K562 (cell line): ENCODE results near the gene TTBK1. TPM values are rescaled to one million over a fixed set of nuclear protein-coding genes. Genes with fewer than 3 reads are reported as not detected.

Experiments
- ARID2 ChIP-seq: fragments of 450-650 bp; IDR thresholded peaks from 2 replicates; pipeline ENCODE4 v1.6.1; 2017; ENCODE audit warnings: antibody characterized with exemption, mild to moderate bottlenecking
- HNRNPK ChIP-seq: fragments of 200-400 bp; formaldehyde crosslinking; IDR thresholded peaks from one replicate; pipeline ENCODE4 v1.6.1; 2018; ENCODE audit warnings: mild to moderate bottlenecking, low read depth, low read length; ENCODE audit not compliant: poor library complexity, severe bottlenecking
- RAD21 ChIP-seq, 2 experiments: fragments of 250-450 bp in 1 of 2; fragments of 450-650 bp in 1 of 2; sonication (Bioruptor Pico) in 1 of 2; formaldehyde crosslinking in 1 of 2; IDR thresholded peaks in 1 of 2; conservative IDR thresholded peaks in 1 of 2; 2 replicates each; pipeline versions ENCODE4 v1.4.0 to v1.8.0; 2020 to 2022; ENCODE audit warnings: mild to moderate bottlenecking in 2 of 2, moderate library complexity in 1 of 2
- REST ChIP-seq, 2 experiments: fragments of 450-650 bp; formaldehyde crosslinking in 1 of 2; IDR thresholded peaks; 2 replicates each; pipeline versions ENCODE4 v1.4.0 to v1.6.1; 2014 to 2020; ENCODE audit warnings: mild to moderate bottlenecking in 2 of 2, borderline replicate concordance in 1 of 2, low read depth in 1 of 2
- SMAD1 ChIP-seq: fragments of 150-350 bp; IDR thresholded peaks from 2 replicates; pipeline ENCODE4 v1.6.1; 2014; ENCODE audit warnings: low read length, low read depth; ENCODE audit not compliant: partially characterized antibody
- TCFL5 ChIP-seq: fragments of 250-450 bp; sonication (Bioruptor Pico); conservative IDR thresholded peaks from 2 replicates; pipeline ENCODE4 v1.6.1; 2021; ENCODE audit warnings: mild to moderate bottlenecking, moderate library complexity, matching md5 sums
- polyA plus RNA-seq, 8 experiments: library from polyadenylated mRNA; depleted of rRNA in 4 of 8; stranded (reverse) in 5 of 8; unstranded in 3 of 8; fragments of >200 nt; fragmentation: Nextera tagmentation in 2 of 8; fragmentation: Illumina TruSeq in 1 of 8; extraction: Ambion mirVana in 2 of 8; extraction: Trizol in 1 of 8; gene quantifications; 2 replicates each; pipeline versions ENCODE4 v1.2.1 to v1.2.3, GENCODE V29; 2011 to 2014; ENCODE audit warnings: inconsistent platforms in 1 of 8, missing spikeins in 1 of 8
- total RNA-seq, 7 experiments: library from RNA; depleted of rRNA in 6 of 7; stranded (reverse); fragments of >200 nt in 6 of 7; fragmentation: Illumina TruSeq in 2 of 7; extraction: Trizol in 2 of 7; gene quantifications; 2 replicates each; pipeline versions ENCODE4 v1.2.1 to v1.2.3, GENCODE V29; 2011 to 2021; ENCODE audit warnings: low replicate concordance in 1 of 7
- TF ChIP-seq, protein P1 (sequence below): fragments of 250-450 bp; sonication (Bioruptor Pico); IDR thresholded peaks from 2 replicates; pipeline ENCODE4 v1.5.0; 2021; ENCODE audit warnings: mild to moderate bottlenecking, moderate library complexity

The TTBK1 gene
- total and polyA plus RNA-seq, 9 of the 15 experiments (the other 6 are each of a cell fraction or from before 2014, with no cell fraction given): not detected

- peak; percentile 38 for TF ChIP-seq REST (IDR thresholded peaks at IDR 0.05; ENCODE audit: borderline replicate concordance)
- no peak for TF ChIP-seq REST (CRISPR knock-in tag; IDR thresholded peaks at IDR 0.05; ENCODE audit: low read depth)
- TF ChIP-seq, protein P1, sequence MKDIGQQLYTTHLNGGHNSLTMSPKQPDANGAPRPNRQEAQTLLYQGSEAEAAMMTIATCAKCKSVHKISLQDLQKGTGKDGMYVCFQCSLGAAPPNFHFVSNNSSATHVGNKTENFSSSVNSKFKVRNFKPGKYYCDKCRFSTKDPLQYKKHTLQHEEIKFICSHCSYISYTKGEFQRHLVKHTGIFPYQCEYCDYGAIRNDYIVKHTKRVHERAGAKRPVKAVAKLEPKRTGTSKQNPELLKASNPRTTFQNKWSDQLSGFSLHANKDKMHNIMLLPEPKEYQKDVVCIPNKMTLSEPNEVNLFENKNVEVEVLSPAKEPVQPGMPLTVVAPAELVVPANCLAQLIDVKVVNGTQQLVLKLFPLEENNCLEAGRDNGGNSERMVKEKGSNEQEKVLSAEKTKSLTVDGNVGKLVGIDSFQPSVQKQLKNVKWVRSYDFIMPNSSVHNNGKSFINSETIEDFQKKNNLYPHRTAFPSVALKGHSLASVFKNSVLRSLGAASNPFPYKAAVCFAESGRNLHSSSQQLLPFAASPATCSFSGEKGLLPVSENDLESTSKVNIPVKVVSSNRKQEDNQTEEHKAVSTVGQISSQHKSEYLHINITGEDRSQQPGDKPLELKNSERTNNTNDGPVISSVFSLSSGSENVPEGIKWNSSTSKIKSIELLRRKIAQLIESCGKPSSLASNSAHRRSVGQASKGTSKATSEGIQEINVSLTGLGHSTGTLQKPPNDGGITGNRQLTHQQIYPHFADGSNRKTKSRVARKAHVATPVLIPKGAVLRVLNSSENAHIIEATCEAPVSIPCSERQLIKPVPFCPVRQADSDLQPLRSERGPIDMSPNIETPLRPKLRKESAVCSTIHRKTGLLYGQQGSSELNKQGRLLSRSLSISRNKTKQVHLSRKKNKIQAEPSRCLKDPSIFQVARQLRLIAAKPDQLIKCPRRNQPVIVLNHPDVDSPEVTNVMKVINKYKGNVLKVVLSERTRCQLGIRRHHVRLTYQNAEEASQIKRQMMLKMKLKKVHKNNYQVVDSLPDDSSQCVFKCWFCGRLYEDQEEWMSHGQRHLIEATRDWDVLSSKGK: no peak
- no peak for TF ChIP-seq TCFL5 (CRISPR knock-in tag)
- peak; percentile 14 to 53; a peak in 2 of 4 replicates for TF ChIP-seq RAD21 (CRISPR knock-in tag; conservative IDR thresholded peaks at IDR 0.05 in 1 of 2, IDR thresholded peaks at IDR 0.05 in 1 of 2)
- TF ChIP-seq ARID2: no peak
- no peak for TF ChIP-seq SMAD1
- TF ChIP-seq HNRNPK: no peak
These were observed 43.9 kb downstream of the TTBK1 start (continued) for GRCh38 chr6:43286980-43287716.
